Mucosa of stomach (tissue), 1 donor: ENCODE data around the gene ITGA8.

ENCODE experiments used
- H3K27me3 ChIP-seq: one replicate; pipeline ENCODE4 v1.7.0; 2013; ENCODE audit warnings: mild to moderate bottlenecking, low read length; ENCODE audit not compliant: control insufficient read depth, insufficient read depth
- H3K36me3 ChIP-seq: one replicate; pipeline ENCODE4 v1.7.0; 2013; ENCODE audit warnings: low read length; ENCODE audit not compliant: control insufficient read depth, insufficient read depth
- H3K4me1 ChIP-seq: one replicate; pipeline ENCODE4 v1.7.0; 2013; ENCODE audit warnings: mild to moderate bottlenecking, low read length; ENCODE audit not compliant: control insufficient read depth, insufficient read depth
- H3K4me3 ChIP-seq: one replicate; pipeline ENCODE4 v1.7.0; 2013; ENCODE audit warnings: low read length
- H3K9ac ChIP-seq: one replicate; pipeline ENCODE4 v1.7.0; 2013; ENCODE audit warnings: mild to moderate bottlenecking, low read length, moderate library complexity
- H3K9me3 ChIP-seq: one replicate; pipeline ENCODE4 v1.7.0; 2013; ENCODE audit warnings: mild to moderate bottlenecking, low read length, moderate library complexity; ENCODE audit not compliant: control insufficient read depth
- donor health status: Pancreatic carcinoma.

ITGA8 gene

DNA sequence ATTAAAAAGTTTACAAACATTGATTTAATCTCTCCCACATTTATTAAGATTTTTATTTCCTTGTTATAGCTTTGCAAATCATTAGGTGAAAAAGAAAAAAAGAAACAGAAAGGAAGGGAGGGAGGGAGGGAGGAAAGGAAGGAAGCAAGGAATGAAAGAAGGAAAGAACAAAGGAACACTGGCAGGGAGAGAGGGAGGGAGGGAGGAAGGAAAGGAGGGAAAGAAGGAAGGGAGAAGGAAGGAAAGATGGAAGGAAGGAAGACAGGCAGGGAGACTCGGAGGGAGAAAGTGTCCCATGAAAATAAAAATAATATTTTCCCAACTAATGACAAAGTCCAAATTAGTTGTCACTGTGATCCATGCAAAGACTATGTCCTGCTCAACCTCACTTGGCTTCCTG is 6.3 kb upstream of the ITGA8 start:
- no peaks in the 10 kb centered on the region for H3K4me1 ChIP-seq
- H3K4me3 ChIP-seq: no peak overlapping the region
- no peak overlapping the region for H3K9ac ChIP-seq
- H3K9me3 ChIP-seq: no peaks in the 10 kb centered on the region
- no peaks in the 10 kb centered on the region for H3K27me3 ChIP-seq
- H3K36me3 ChIP-seq: no peaks in the 10 kb centered on the region

- H3K27me3 ChIP-seq: no peaks in the 10 kb centered on the region
- H3K9me3 ChIP-seq: no peaks in the 10 kb centered on the region
- H3K4me1 ChIP-seq: no peaks in the 10 kb centered on the region
- H3K36me3 ChIP-seq: no peaks in the 10 kb centered on the region
- H3K4me3 ChIP-seq: no peak overlapping the region
- no peak overlapping the region for H3K9ac ChIP-seq
Measured at GRCh38 chr10:15725603-15726002, 5.9 kb upstream of the ITGA8 start.

DNA sequence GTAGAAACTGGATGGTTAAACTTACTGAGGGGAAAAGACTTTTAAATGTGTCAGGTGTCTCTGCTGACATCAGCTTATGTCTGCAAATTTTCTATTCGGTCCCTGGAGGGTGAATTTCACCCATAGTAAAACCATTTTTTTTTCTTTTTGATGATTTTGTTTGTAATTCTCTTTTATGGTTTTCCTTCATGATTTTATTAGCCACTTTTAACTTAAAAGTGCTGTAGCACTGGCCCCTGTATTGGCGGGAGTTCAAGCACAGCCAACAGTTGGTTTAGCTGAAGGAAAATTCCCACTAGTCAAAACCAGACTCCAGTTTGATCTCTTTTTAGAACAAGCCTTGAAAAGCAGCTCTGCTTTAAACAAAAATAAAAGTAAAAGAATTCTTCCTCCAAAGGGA is 5.0 kb upstream of the ITGA8 start:
- Histone ChIP-seq H3K9me3 (no peaks in the 10 kb centered on the region), H3K36me3 (no peaks in the 10 kb centered on the region), H3K4me1 (no peaks in the 10 kb centered on the region), H3K27me3 (peaks cover 4% of the 10 kb centered on the region), H3K9ac (no peak overlapping the region), H3K4me3 (no peak overlapping the region)

DNA sequence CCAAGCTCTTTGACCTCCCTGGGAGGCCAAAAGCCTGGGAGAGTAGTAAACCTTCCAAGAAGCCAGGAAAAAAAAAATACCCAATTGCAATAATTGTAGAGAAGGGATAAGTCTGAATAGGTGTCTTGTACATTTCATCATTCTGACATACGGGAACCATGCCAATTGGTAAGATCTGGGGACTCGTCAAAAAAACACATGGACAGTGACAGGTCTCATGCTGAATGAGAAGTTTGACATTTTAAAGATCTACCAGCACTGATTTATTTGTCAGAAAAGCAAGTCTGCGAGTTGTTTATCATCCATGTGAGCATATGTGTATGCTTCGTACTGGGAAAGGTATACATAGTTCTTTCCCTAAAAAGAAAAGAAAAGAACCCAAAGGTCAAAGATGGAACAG is 4.1 kb upstream of the ITGA8 start:
- H3K4me1 ChIP-seq: no peaks in the 10 kb centered on the region
- no peak overlapping the region for H3K9ac ChIP-seq
- H3K27me3 ChIP-seq: peaks cover 11% of the 10 kb centered on the region
- H3K4me3 ChIP-seq: no peak overlapping the region
- H3K36me3 ChIP-seq: no peaks in the 10 kb centered on the region
- no peaks in the 10 kb centered on the region for H3K9me3 ChIP-seq

DNA sequence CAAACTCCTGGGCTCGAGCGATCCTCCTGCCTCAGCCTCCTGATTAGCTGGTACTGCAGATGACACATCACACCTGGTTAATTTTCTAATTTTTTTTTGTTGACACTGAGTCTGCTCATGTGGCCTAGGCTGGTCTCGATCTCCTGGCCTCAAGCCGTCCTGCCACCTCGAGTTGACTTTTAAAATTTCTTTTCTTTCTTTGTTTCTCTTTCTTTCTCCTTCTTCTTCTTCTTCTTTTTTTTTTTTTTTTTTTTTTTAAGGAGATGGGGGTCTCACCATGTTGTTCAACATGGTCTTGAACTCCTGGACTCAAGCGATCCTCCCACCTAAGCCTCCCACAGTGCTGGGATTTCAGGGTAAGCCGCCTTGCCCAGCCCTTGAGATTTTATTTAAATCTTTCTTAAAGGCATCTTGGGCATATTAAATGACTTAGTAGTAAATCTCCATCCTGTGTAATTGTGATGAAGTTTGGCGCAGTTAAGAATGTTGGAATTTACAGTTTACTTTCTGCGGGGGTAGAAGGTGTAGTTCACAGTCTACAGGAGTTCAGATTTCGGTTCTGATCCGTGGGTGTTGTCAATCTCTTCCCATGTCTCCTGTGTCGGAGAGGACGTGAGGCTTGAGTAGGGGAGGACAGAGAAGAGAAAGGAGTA is 1.0 kb upstream of the ITGA8 start:
- Histone ChIP-seq H3K27me3 (peaks cover 19% of the 10 kb centered on the region), H3K9me3 (no peaks in the 10 kb centered on the region), H3K36me3 (no peaks in the 10 kb centered on the region), H3K4me3 (no peak overlapping the region), H3K4me1 (no peaks in the 10 kb centered on the region), H3K9ac (no peak overlapping the region)

GRCh38 chr10:15719049-15719898 is 448 bp downstream of the ITGA8 start:
- no peaks in the 10 kb centered on the region for H3K9me3 ChIP-seq
- H3K4me3 ChIP-seq: no peak overlapping the region
- no peaks in the 10 kb centered on the region for H3K4me1 ChIP-seq
- peaks cover 21% of the 10 kb centered on the region for H3K27me3 ChIP-seq
- peak overlapping the region; percentile 28 for H3K9ac ChIP-seq
- H3K36me3 ChIP-seq: no peaks in the 10 kb centered on the region

DNA sequence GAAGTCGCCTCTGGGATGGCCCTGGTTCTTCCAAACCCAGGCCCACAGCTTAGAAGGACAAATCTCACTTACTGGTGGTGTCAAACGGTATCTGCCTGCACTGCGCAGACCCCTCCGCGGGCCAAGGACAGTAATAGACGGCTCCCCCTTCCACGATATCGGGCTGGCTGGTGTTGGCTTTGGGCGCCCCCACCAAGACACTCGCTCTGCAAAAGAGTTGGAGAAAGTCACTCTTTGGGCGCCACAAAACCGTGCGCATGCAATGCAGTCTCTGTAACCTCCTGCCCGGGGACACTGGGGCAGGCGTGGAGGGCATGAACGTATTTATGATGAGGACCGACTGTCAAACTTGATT is 1.1 kb downstream of the ITGA8 start:
- Histone ChIP-seq H3K9ac (peak overlapping the region; percentile 28), H3K27me3 (peaks cover 21% of the 10 kb centered on the region), H3K4me3 (no peak overlapping the region), H3K4me1 (no peaks in the 10 kb centered on the region), H3K9me3 (no peaks in the 10 kb centered on the region), H3K36me3 (no peaks in the 10 kb centered on the region)

- H3K9ac ChIP-seq: no peak overlapping the region
- no peaks in the 10 kb centered on the region for H3K9me3 ChIP-seq
- H3K4me1 ChIP-seq: no peaks in the 10 kb centered on the region
- peaks cover 21% of the 10 kb centered on the region for H3K27me3 ChIP-seq
- no peak overlapping the region for H3K4me3 ChIP-seq
- H3K36me3 ChIP-seq: no peaks in the 10 kb centered on the region
Measured at GRCh38 chr10:15715619-15716227, 4.0 kb downstream of the ITGA8 start.

DNA sequence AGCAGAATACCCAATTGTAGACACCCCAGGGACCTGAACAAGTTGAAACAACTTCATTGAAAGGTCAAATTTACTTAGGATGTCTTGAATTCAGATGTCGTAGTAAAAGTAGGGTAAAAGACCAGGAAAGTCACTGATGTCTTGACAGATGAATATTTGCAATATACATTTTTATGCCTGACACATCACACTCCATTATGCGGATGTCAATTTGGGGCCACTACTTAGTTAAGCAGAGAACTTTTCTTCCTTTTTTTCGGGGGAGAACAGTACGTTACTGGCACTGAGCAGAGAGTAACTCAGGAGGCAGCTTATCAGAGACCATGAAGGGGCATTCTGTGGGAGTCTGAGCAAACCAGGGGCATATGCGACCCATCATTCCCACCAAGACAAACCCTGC is 4.9 kb downstream of the ITGA8 start:
- Histone ChIP-seq H3K9ac (no peak overlapping the region), H3K36me3 (no peaks in the 10 kb centered on the region), H3K27me3 (peaks cover 18% of the 10 kb centered on the region), H3K4me1 (no peaks in the 10 kb centered on the region), H3K9me3 (no peaks in the 10 kb centered on the region), H3K4me3 (no peak overlapping the region)

DNA sequence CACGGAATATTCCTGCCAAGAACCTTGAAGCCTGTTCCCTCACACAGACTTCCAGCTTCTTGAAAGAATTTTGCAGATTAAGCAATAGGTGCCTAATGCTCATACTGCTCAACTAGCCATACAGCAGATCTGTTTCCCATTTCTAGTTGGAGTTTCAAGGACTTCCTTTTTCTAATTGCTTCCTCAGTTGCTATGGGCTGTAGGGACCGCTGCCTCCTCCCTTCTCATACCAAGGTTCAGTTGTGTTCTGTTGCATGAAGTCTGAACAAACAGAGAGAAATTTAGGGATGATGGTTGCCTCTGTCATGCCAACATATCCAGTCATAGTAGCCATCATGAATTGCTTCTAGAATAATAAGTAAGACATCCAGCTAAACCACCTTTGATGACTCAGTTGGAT is 6.8 kb downstream of the ITGA8 start:
- Histone ChIP-seq H3K9me3 (no peaks in the 10 kb centered on the region), H3K36me3 (no peaks in the 10 kb centered on the region), H3K4me3 (no peak overlapping the region), H3K27me3 (peaks cover 3% of the 10 kb centered on the region), H3K4me1 (no peaks in the 10 kb centered on the region), H3K9ac (no peak overlapping the region)

GRCh38 chr10:15710455-15710854 is 9.3 kb downstream of the ITGA8 start:
- H3K4me1 ChIP-seq: no peaks in the 10 kb centered on the region
- no peaks in the 10 kb centered on the region for H3K9me3 ChIP-seq
- H3K36me3 ChIP-seq: no peaks in the 10 kb centered on the region
- no peak overlapping the region for H3K9ac ChIP-seq
- H3K4me3 ChIP-seq: no peak overlapping the region
- H3K27me3 ChIP-seq: peaks cover 1% of the 10 kb centered on the region

DNA sequence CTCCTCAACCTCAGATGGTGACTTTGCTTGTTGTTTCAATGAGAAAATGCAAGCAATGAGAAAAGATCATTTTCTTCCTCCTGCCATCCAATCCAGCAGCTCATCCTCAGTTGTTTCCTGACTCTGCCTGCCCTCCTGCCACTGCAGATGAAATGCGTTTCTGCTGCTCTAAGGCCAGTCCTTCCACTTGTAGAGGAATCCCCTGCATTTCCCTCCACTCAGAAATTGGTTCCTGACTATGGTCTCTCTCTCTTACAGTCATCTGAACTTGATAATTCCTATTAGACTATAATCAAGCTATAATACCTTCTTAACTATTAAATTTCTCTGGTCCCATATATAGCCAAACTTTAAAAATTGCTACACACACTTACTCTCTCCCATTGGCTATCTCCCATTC is 14.4 kb downstream of the ITGA8 start:
- H3K9me3 ChIP-seq: no peaks in the 10 kb centered on the region
- no peaks in the 10 kb centered on the region for H3K36me3 ChIP-seq
- H3K9ac ChIP-seq: no peak overlapping the region
- H3K4me1 ChIP-seq: no peaks in the 10 kb centered on the region
- H3K27me3 ChIP-seq: no peaks in the 10 kb centered on the region
- H3K4me3 ChIP-seq: no peak overlapping the region
